OCI-LY3 (cell line): ENCODE results near the gene MGAT5B.
A peak's percentile ranks its signal among the peaks of the same experiment; 100 is the strongest.

Experiments
- H2AFZ ChIP-seq: fragments of 200-600, 300-600 bp; shearing (Covaris generic); 2 replicates; pipeline ENCODE4 v1.6.0; 2014; ENCODE audit warnings: antibody characterized with exemption, low read depth, low read length
- H3K27ac ChIP-seq: fragments of 200-600, 300-600 bp; sonication (generic); 2 replicates; pipeline ENCODE4 v1.5.1; 2014; ENCODE audit warnings: mild to moderate bottlenecking, low read length, moderate library complexity, mixed read lengths
- H3K27me3 ChIP-seq: fragments of 200-600, 300-600 bp; sonication (generic); 2 replicates; pipeline ENCODE4 v1.6.1; 2014; ENCODE audit warnings: low read depth, low read length, mixed read lengths
- H3K36me3 ChIP-seq: fragments of 200-600, 300-600 bp; sonication (generic); replicated peaks from 2 replicates; pipeline ENCODE3; 2014; ENCODE audit warnings: low read depth, low read length, mixed read lengths
- H3K4me1 ChIP-seq: fragments of 300-600, 200-600 bp; sonication (generic); 2 replicates; pipeline ENCODE4 v1.6.1; 2014; ENCODE audit warnings: low read length, mixed read lengths
- H3K4me2 ChIP-seq: fragments of 200-600, 300-600 bp; sonication (generic); 2 replicates; pipeline ENCODE4 v1.6.1; 2014; ENCODE audit warnings: low read length, mixed read lengths
- H3K4me3 ChIP-seq: fragments of 300-600, 200-600 bp; sonication (generic); 2 replicates; pipeline ENCODE4 v1.5.1; 2014; ENCODE audit warnings: antibody characterized with exemption, mild to moderate bottlenecking, low read length, moderate library complexity
- H3K79me2 ChIP-seq: fragments of 300-600, 200-600 bp; shearing (Covaris generic); 2 replicates; pipeline ENCODE4 v1.6.1; 2014; ENCODE audit warnings: mild to moderate bottlenecking, low read length, mixed read lengths
- H3K9ac ChIP-seq: fragments of 300-600, 200-600 bp; shearing (Covaris generic); 2 replicates; pipeline ENCODE4 v1.6.0; 2014; ENCODE audit warnings: mild to moderate bottlenecking, low read length, moderate library complexity
- H3K9me3 ChIP-seq: fragments of 200-600, 300-600 bp; shearing (Covaris generic); 2 replicates; pipeline ENCODE4 v1.6.1; 2014; ENCODE audit warnings: low read length, mixed read lengths; ENCODE audit not compliant: insufficient read depth
- H4K20me1 ChIP-seq: fragments of 200-600, 300-600 bp; sonication (generic); 2 replicates; pipeline ENCODE4 v1.6.1; 2016; ENCODE audit warnings: low read length, mixed read lengths; ENCODE audit not compliant: insufficient read depth
- EZH2phosphoT487 ChIP-seq: fragments of 200-600 bp; shearing (Covaris generic); IDR thresholded peaks from 2 replicates; pipeline ENCODE4 v1.6.1; 2018; ENCODE audit warnings: antibody characterized with exemption, mixed run types, low read depth
- TF ChIP-seq, protein P1 (sequence below): fragments of 200-600, 300-600 bp; sonication (generic); IDR thresholded peaks from 2 replicates; pipeline ENCODE4 v1.5.1; 2014; ENCODE audit warnings: antibody characterized with exemption, low read length, low read depth

The MGAT5B gene

DNA sequence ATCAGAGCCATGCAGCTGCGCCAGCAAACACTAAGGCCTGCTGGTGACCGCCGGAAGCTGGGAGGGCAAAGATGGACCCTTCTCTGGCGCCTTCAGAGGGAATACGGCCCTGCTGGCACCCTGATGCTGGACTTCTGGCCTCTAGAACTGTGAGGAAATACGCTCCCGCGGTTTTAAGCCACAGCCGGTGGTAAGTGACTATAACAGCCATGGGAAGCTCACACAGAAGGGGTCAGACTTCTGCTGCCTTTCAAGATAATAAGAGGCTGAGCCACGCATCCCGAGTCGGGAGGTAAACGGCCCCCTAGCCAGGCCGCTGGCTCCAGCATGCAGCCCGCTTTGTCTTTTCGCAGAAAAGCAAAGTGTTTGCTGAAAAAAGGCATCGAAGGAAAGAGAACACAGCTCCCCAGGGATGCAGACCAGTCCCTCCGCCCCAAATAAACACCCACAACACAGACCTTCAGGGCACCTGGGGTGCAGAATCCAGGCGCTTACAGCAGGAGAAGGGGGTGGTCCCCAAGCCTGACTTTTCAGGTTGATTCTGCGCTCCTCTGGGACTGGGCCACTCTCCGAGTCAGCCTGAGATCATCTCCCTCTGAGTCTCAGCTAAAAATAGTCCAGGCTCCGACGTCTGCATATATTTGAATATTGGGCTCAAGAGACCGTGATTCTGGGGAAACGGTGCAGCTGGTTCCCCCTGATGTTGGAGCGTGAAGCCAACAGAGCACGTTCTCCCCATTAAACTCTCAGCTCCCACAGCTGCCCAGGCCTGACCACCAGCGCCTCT is 89.7 kb downstream of the MGAT5B start:
- H3K9me3 ChIP-seq = no peaks in the 10 kb centered on the region
- H3K9ac ChIP-seq = no peak overlapping the region; the same call in 1 of the 2 replicates
- peaks cover 10% of the 10 kb centered on the region for H3K27me3 ChIP-seq
- H4K20me1 ChIP-seq = no peaks in the 10 kb centered on the region
- H3K4me1 ChIP-seq = peaks cover 24% of the 10 kb centered on the region
- no peaks in the 10 kb centered on the region for H3K79me2 ChIP-seq
- no peaks in the 10 kb centered on the region for H3K36me3 ChIP-seq
- TF ChIP-seq, protein P1, sequence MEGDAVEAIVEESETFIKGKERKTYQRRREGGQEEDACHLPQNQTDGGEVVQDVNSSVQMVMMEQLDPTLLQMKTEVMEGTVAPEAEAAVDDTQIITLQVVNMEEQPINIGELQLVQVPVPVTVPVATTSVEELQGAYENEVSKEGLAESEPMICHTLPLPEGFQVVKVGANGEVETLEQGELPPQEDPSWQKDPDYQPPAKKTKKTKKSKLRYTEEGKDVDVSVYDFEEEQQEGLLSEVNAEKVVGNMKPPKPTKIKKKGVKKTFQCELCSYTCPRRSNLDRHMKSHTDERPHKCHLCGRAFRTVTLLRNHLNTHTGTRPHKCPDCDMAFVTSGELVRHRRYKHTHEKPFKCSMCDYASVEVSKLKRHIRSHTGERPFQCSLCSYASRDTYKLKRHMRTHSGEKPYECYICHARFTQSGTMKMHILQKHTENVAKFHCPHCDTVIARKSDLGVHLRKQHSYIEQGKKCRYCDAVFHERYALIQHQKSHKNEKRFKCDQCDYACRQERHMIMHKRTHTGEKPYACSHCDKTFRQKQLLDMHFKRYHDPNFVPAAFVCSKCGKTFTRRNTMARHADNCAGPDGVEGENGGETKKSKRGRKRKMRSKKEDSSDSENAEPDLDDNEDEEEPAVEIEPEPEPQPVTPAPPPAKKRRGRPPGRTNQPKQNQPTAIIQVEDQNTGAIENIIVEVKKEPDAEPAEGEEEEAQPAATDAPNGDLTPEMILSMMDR = no peak
- TF ChIP-seq EZH2phosphoT487 = no peak
- no peak overlapping the region; the same call in 1 of the 2 replicates for H3K27ac ChIP-seq
- H2AFZ ChIP-seq = no peak overlapping the region
- H3K4me3 ChIP-seq = peak overlapping the region; percentile 47
- peak overlapping the region; percentile 63 for H3K4me2 ChIP-seq

DNA sequence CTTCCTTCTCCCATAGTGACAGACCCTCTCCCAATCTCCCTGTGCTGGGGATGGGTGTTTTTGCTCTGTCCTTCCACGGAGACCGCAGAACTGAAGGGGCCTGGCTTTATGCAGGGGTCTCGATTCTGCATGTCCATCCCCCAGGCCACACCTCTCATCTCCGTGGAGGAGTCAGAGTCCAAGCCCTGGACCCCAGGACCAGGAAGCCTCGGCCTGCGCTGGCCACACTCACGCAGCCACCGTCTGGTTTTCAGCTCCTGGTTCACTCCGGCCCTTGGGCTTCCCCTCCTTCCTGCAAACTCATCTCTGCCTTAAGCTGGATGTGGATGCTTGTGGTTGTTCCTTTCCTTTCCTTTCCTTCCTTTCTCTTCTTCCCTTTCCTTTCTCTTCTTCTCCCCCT is 90.8 kb downstream of the MGAT5B start:
- H3K27ac ChIP-seq = no peak overlapping the region

DNA sequence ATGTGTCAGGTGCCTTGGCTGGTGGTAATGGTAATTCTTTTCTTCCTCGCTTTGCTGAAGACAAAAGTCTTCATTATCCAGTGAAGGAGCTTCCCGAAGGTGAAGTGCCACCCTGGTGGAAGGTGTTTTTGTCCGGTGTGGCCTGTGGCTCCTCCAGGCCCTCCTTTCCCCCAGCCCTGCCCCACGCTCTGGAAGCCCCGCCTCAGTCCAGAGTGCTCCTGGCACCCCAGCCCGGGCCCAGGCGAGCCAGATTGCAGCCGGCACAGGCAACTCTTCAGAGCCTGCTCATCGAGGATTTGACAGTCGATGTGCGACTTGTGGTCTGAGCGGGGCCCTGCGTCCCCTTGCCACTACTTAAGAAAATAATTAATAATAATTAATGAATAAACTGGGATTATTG is 93.7 kb downstream of the MGAT5B start:
- no peaks in the 10 kb centered on the region for H3K9me3 ChIP-seq
- peaks cover 15% of the 10 kb centered on the region for H3K27me3 ChIP-seq
- no peak overlapping the region for H2AFZ ChIP-seq
- no peaks in the 10 kb centered on the region for H3K79me2 ChIP-seq
- no peaks in the 10 kb centered on the region for H4K20me1 ChIP-seq
- no peak overlapping the region for H3K4me2 ChIP-seq
- H3K4me1 ChIP-seq = peaks cover 20% of the 10 kb centered on the region
- no peak for TF ChIP-seq EZH2phosphoT487
- TF ChIP-seq, protein P1 = no peak
- no peak overlapping the region for H3K4me3 ChIP-seq
- H3K36me3 ChIP-seq = no peaks in the 10 kb centered on the region
- H3K9ac ChIP-seq = no peak overlapping the region
- H3K27ac ChIP-seq = no peak overlapping the region

More for the DNA sequence above, 90.8 kb downstream of the MGAT5B start:
- Histone ChIP-seq H3K36me3 (no peaks in the 10 kb centered on the region), H3K79me2 (no peaks in the 10 kb centered on the region), H3K4me3 (no peak overlapping the region), H3K9me3 (no peaks in the 10 kb centered on the region), H3K9ac (no peak overlapping the region), H4K20me1 (no peaks in the 10 kb centered on the region), H3K4me2 (no peak overlapping the region), H2AFZ (no peak overlapping the region), H3K4me1 (peaks cover 24% of the 10 kb centered on the region), H3K27me3 (peaks cover 10% of the 10 kb centered on the region)
- TF ChIP-seq, protein P1 = no peak
- no peak for TF ChIP-seq EZH2phosphoT487

DNA sequence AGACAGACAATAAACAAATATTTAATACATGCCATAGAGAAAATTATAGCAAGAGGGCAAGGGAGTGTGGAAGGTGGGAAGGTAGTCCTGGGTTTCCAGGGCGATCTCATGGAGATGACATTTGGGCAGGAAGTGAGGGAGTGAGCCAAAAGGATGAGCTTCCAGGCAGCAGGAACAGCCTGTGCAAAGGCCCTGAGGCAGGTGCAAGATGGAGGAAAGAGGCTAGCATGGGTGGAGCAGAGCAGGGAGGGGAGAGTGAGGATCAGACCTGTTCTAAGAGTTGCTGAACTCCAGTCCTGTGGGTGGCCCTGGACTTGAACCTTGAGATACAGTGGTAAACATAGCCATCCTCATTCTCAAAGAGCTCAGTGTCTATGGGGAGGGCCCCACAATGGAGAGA is 94.7 kb downstream of the MGAT5B start:
- Histone ChIP-seq H3K4me3 (no peak overlapping the region), H2AFZ (no peak overlapping the region), H3K36me3 (no peaks in the 10 kb centered on the region), H3K27me3 (peaks cover 16% of the 10 kb centered on the region), H3K9ac (no peak overlapping the region), H3K9me3 (no peaks in the 10 kb centered on the region), H4K20me1 (no peaks in the 10 kb centered on the region), H3K4me1 (peaks cover 10% of the 10 kb centered on the region), H3K4me2 (no peak overlapping the region), H3K27ac (no peak overlapping the region), H3K79me2 (no peaks in the 10 kb centered on the region)
- TF ChIP-seq, protein P1 = no peak
- no peak for TF ChIP-seq EZH2phosphoT487
